Esophagus muscularis mucosa (tissue), 4 donors: ENCODE data around the gene EPC1. TPM values are rescaled to one million over a fixed set of nuclear protein-coding genes. Genes with fewer than 3 reads are reported as not detected.
"Not testable (repeated sequence)": the region's sequence is repeated elsewhere in the genome, so short reads cannot be mapped to it uniquely, and the experiment has no call there.

Source experiments
- DNase-seq: peaks from one replicate; pipeline ENCODE4 v3.0.0-alpha.2; 2017; ENCODE audit errors: extremely low spot score
- H3K27ac ChIP-seq, 4 donors: fragments of 200-600 bp; sonication (generic); replicated peaks in 1 of 4; 1 replicate in 3 of 4; 2 replicates in 1 of 4; pipeline ENCODE4 v1.5.1; 2016 to 2019; ENCODE audit warnings: mild to moderate bottlenecking in 1 of 4
- H3K27me3 ChIP-seq, 4 donors: fragments of 200-600 bp; sonication (generic); one replicate each; pipeline versions ENCODE4 v1.5.1 to v1.6.0; 2016 to 2019
- H3K36me3 ChIP-seq, 4 donors: fragments of 200-600 bp; sonication (generic); one replicate each; pipeline ENCODE4 v1.5.1; 2016 to 2019
- H3K4me1 ChIP-seq, 4 donors: fragments of 200-600 bp; sonication (generic); one replicate each; pipeline ENCODE4 v1.5.1; 2016 to 2019
- H3K4me3 ChIP-seq, 4 donors: fragments of 200-600 bp; sonication (generic); 1 replicate in 2 of 4; 2 replicates in 2 of 4; pipeline ENCODE4 v1.5.1; 2016 to 2019; ENCODE audit warnings: mild to moderate bottlenecking in 4 of 4, moderate library complexity in 1 of 4
- H3K9me3 ChIP-seq, 4 donors: fragments of 200-600 bp; sonication (generic); 1 replicate in 3 of 4; 2 replicates in 1 of 4; pipeline ENCODE4 v1.5.1; 2016 to 2019
- EP300 ChIP-seq: sonication (generic); formaldehyde crosslinking; IDR thresholded peaks from one replicate; pipeline ENCODE4 v1.6.1; 2017; ENCODE audit warnings: antibody characterized with exemption
- POLR2A ChIP-seq: fragments of 450-650 bp; IDR thresholded peaks from one replicate; pipeline ENCODE4 v1.6.1; 2017; ENCODE audit warnings: antibody characterized with exemption, moderate library complexity, mild to moderate bottlenecking, low read depth
- POLR2AphosphoS5 ChIP-seq, 2 donors: sonication (generic); formaldehyde crosslinking; IDR thresholded peaks; one replicate each; pipeline ENCODE4 v1.6.1; 2017; ENCODE audit warnings: antibody characterized with exemption in 2 of 2
- WGBS: methylation state at CpG from one replicate; pipeline ENCODE4 v1.1.5; 2018; 5-methylcytosine and 5-hydroxymethylcytosine counted together
- intact Hi-C: fragments of 100-400 bp; cut with DNase I; formaldehyde crosslinking; loops from one replicate; pipeline ENCODE4 v1.15.1; 2023
- total RNA-seq, 4 donors: library from RNA; depleted of rRNA; stranded (reverse); fragments of >200 nt; gene quantifications; one replicate each; pipeline versions ENCODE4 v1.1.0 to v1.2.1, GENCODE V29; 2016
- TF ChIP-seq, protein P1 (sequence below), 3 experiments: fragments of 200-600 bp in 2 of 3; fragments of 450-650 bp in 1 of 3; sonication (generic) in 2 of 3; IDR thresholded peaks; one replicate each; pipeline ENCODE4 v1.5.1; 2017 to 2019; ENCODE audit warnings: antibody characterized with exemption in 3 of 3, mild to moderate bottlenecking in 2 of 3, moderate library complexity in 1 of 3

Gene EPC1
- total RNA-seq, 4 donors from 2014 or later = 23.5 to 40.4 (median 35.2) TPM

DNA sequence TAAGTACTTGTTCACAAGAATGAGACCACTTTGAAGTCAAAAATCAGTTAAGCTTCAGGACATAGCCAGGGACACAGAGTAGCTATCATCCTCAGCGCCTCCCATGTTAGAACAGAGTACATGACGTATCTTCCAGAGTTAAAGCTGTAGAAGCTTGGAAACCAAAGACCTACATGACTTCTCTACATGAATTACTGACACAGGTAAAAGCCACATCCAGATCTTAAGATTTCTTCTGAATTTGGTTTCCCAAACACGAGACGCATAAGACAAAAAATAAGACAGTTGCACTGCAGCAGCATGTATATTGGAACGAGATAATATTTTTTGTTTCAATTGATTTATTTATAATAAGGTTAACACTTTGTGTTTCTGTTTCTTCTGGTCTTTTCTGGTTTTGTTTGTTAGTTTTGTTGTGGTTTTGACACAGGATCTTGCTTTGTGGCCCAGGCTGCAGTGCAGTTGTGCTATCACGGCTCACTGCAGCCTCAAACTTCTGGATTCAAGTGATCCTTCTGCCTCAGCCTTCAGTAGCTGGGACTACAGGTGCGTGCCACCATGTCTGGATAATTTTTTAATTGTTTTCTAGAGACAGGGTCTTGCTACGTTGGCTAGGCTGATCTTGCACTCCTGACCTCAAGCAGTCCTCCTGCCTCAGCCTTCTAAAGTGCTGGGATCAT, 10.2 kb upstream of the EPC1 start:
- no peak for TF ChIP-seq EP300
- TF ChIP-seq, protein P1, sequence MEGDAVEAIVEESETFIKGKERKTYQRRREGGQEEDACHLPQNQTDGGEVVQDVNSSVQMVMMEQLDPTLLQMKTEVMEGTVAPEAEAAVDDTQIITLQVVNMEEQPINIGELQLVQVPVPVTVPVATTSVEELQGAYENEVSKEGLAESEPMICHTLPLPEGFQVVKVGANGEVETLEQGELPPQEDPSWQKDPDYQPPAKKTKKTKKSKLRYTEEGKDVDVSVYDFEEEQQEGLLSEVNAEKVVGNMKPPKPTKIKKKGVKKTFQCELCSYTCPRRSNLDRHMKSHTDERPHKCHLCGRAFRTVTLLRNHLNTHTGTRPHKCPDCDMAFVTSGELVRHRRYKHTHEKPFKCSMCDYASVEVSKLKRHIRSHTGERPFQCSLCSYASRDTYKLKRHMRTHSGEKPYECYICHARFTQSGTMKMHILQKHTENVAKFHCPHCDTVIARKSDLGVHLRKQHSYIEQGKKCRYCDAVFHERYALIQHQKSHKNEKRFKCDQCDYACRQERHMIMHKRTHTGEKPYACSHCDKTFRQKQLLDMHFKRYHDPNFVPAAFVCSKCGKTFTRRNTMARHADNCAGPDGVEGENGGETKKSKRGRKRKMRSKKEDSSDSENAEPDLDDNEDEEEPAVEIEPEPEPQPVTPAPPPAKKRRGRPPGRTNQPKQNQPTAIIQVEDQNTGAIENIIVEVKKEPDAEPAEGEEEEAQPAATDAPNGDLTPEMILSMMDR (IDR thresholded peaks at IDR 0.05) = no peak
- TF ChIP-seq POLR2A = no peak
- no peak for TF ChIP-seq POLR2AphosphoS5 (IDR thresholded peaks at IDR 0.05)
- Histone ChIP-seq H3K27me3 (no peaks in the 10 kb centered on the region), H3K36me3 (no peaks in the 10 kb centered on the region), H3K4me3 (no peak overlapping the region), H3K4me1 (peaks cover 13 to 57% (median 56%) of the 10 kb centered on the region in 4 donors), H3K27ac (no peak overlapping the region), H3K9me3 (no peaks in the 10 kb centered on the region)
- intact Hi-C loops = no loop called here
- no peak for DNase-seq
- 88% methylated on average over 8 of the region's 8 CpGs for WGBS

DNA sequence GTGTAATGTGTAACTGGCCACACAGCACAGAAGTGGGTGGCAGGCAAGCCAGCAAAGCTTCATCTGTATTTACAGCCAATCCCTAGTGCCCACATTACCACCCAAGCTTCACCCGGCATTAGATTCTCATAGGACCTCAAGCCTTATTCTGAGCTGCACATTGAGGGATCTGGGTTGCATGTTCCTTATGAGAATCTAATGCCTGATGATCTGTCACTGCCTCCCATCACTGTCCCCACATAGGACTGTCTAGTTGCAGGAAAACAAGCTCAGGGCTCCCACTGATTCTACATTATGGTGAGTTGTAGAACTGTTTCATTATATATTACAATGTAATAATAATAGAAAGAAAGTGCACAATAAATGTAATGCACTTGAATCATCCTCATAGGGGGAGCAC, 7.7 kb upstream of the EPC1 start:
- H3K27ac ChIP-seq, H3K9me3 ChIP-seq, H3K36me3 ChIP-seq, H3K4me3 ChIP-seq, DNase-seq, intact Hi-C loops, H3K27me3 ChIP-seq: not testable (repeated sequence)
- peaks cover 18 to 64% (median 53%) of the 10 kb centered on the region in 4 donors for H3K4me1 ChIP-seq
- WGBS = 100% methylated on average over 1 of the region's 1 CpG

DNA sequence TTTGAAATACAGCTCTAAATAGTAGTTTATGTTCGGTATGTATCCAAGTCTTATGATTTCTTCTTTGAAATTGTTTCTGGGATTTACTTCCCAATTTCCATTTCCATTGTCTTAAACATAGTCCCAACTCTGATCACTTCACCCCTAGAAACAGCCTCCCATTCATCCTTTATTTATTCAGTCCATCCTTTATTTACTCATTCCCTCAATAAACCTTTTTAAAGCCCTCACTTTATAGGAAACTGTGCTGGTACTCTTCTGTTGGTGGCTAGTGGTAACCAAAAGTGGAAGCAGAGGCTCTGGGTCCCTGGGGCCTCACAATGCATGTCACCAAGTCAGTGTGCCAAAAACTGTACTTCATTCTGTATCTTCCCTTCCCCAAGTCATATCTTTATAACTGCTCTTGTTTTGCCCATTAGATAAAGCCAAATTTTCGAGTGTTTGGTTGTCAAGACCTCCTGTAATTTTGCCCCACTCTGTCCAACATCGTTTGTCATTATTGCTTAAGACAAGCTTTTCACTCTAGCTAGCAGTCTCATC, 3.9 kb upstream of the EPC1 start:
- DNase-seq = no peak
- TF ChIP-seq, protein P1 (IDR thresholded peaks at IDR 0.05) = no peak
- TF ChIP-seq EP300 = no peak
- no peak for TF ChIP-seq POLR2A
- no peak for TF ChIP-seq POLR2AphosphoS5 (IDR thresholded peaks at IDR 0.05)
- peaks cover 0 to 6% (median 0%) of the 10 kb centered on the region in 4 donors for H3K27me3 ChIP-seq
- H3K4me3 ChIP-seq = no peak overlapping the region
- H3K27ac ChIP-seq = no peak overlapping the region
- H3K36me3 ChIP-seq = no peaks in the 10 kb centered on the region
- WGBS = 82% methylated on average over 3 of the region's 3 CpGs
- H3K4me1 ChIP-seq = peaks cover 30 to 76% (median 58%) of the 10 kb centered on the region in 4 donors
- intact Hi-C loops = no loop called here
- no peaks in the 10 kb centered on the region for H3K9me3 ChIP-seq

DNA sequence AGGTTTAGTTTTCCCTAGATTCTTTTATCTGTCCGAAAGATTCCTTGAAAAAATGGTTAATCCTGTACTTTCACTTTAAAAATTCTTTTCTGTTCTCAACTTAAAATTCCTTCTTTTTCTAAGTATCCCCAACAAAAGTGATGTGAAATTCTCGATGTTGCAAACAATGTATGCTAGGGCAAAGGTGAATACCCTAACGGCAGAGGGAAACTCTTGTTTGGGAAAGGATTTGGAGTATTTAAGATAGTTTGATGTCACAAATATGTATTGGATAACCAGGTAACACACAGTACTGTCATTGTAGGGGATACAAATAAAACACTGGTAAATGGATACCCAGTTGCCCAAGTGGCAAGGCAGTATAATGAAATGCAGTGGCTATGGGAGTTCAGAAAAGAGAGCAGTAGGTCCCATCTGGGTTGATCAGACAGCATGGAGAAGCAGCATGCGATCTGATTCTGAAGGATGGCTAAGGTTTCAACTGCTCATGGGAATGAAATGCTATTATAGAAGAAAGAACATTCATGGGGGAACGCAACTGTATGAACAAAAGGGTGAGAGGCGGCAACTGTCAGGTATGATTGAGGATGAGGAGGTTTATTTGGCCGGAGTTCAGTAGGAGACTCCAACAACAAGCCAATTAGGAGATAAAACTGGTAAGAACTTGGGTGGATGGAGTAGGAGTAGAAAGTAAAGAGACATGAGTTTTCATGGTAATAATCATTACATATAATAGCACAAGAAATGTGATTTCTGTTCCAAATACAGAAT, 3.2 kb upstream of the EPC1 start:
- TF ChIP-seq POLR2A = no peak
- TF ChIP-seq, protein P1 (IDR thresholded peaks at IDR 0.05) = no peak
- TF ChIP-seq POLR2AphosphoS5 (IDR thresholded peaks at IDR 0.05) = no peak
- TF ChIP-seq EP300 = no peak
- no peak overlapping the region for H3K27ac ChIP-seq

DNA sequence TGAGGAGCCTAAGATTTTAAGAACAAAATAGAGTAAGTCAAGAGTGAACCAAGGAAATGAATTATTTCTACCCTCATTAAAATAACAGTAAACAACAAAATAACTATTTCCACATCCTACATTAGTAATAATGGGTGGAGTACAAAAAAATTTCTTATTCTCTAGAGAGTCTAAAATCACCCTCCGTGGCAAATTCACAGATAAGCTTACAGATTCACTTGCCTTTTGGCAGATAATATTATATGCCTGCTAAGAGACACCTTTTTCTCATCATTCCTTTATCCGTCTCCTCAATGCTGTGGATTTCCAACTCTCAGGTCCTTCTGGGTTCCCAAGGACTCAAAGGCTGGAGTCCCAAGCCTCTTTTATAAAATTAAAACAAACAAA, 2.2 kb upstream of the EPC1 start:
- WGBS = 76% methylated on average over 2 of the region's 2 CpGs
- Histone ChIP-seq H3K4me1 (peaks cover 39 to 79% (median 71%) of the 10 kb centered on the region in 4 donors), H3K9me3 (no peaks in the 10 kb centered on the region), H3K36me3 (peaks cover 0 to 5% (median 0%) of the 10 kb centered on the region in 4 donors), H3K27ac (no peak overlapping the region), H3K27me3 (peaks cover 0 to 6% (median 0%) of the 10 kb centered on the region in 4 donors), H3K4me3 (no peak overlapping the region)
- intact Hi-C loops = loop anchor here (5.0 to 10.0 kb wide), 3 partner anchors 92 to 292 kb away; partner anchors contain the start of gene KIF5B
- DNase-seq = no peak
- no peak for TF ChIP-seq POLR2AphosphoS5 (IDR thresholded peaks at IDR 0.05)
- TF ChIP-seq, protein P1 (IDR thresholded peaks at IDR 0.05) = no peak
- no peak for TF ChIP-seq EP300
- TF ChIP-seq POLR2A = no peak

More for the DNA sequence above, 3.2 kb upstream of the EPC1 start:
- DNase-seq = no peak
- H3K4me1 ChIP-seq = peaks cover 30 to 79% (median 61%) of the 10 kb centered on the region in 4 donors
- no peaks in the 10 kb centered on the region for H3K9me3 ChIP-seq
- intact Hi-C loops = loop anchor here (5.0 to 10.0 kb wide), 3 partner anchors 93 to 293 kb away; partner anchors contain the start of gene KIF5B
- peaks cover 0 to 6% (median 0%) of the 10 kb centered on the region in 4 donors for H3K27me3 ChIP-seq
- no peaks in the 10 kb centered on the region for H3K36me3 ChIP-seq
- WGBS = 84% methylated on average over 7 of the region's 7 CpGs
- no peak overlapping the region for H3K4me3 ChIP-seq
